PC-3 (cell line): ENCODE data around the gene KRTAP12-2. TPM values are rescaled to one million over a fixed set of nuclear protein-coding genes. Genes with fewer than 3 reads are reported as not detected.

Experiments
- ATAC-seq: fragments of 200-7000 bp; cut with Tn5 transposase; 2 replicates; pipeline ENCODE4 v1.9.1; 2020; ENCODE audit warnings: mild to moderate bottlenecking, moderate library complexity
- BruUV-seq: library from RNA; stranded (reverse); fragments of 400-500 nt; replicated peaks from 2 replicates; lab custom pipeline; 2021; lab: Mats Ljungman, UMichigan
- CTCF ChIA-PET: fragments of 300-600 bp; sonication (Branson Sonifier 250); formaldehyde crosslinking; loops from one replicate; lab custom pipeline; 2022; ENCODE audit warnings: antibody characterized with exemption; lab: Charles Lee
- POLR2A ChIA-PET: fragments of 300-600 bp; sonication (Branson Sonifier 250); formaldehyde crosslinking; loops from one replicate; lab custom pipeline; 2022; ENCODE audit warnings: antibody characterized with exemption; ENCODE audit not compliant: unreplicated experiment; lab: Charles Lee
- DNase-seq: peaks from one replicate; pipeline ENCODE4 v3.0.0-alpha.2; 2015
- H2AFZ ChIP-seq: fragments of 300-600 bp; sonication (generic); 2 replicates; pipeline ENCODE4 v1.6.0; 2016; ENCODE audit warnings: antibody characterized with exemption, low read length
- H3F3A ChIP-seq: fragments of 300-600 bp; sonication (generic); one replicate; pipeline ENCODE4 v1.6.0; 2017; ENCODE audit warnings: antibody characterized with exemption, low read length, control low read depth, mild to moderate bottlenecking; ENCODE audit not compliant: unreplicated experiment
- H3K27ac ChIP-seq: fragments of 300-600 bp; sonication (generic); 2 replicates; pipeline ENCODE4 v1.5.1; 2016; ENCODE audit warnings: mild to moderate bottlenecking, low read length
- H3K27me3 ChIP-seq: fragments of 300-600 bp; sonication (generic); 2 replicates; pipeline ENCODE4 v1.6.1; 2016; ENCODE audit warnings: low read length, mixed read lengths
- H3K36me3 ChIP-seq: fragments of 300-600 bp; sonication (generic); 2 replicates; pipeline ENCODE4 v1.6.1; 2016; ENCODE audit warnings: low read depth, mixed run types, low read length, mixed read lengths
- H3K4me1 ChIP-seq: fragments of 300-600 bp; sonication (generic); 2 replicates; pipeline ENCODE4 v1.5.1; 2016; ENCODE audit warnings: low read length; ENCODE audit not compliant: insufficient read depth
- H3K4me2 ChIP-seq: fragments of 300-600 bp; sonication (generic); 2 replicates; pipeline ENCODE4 v1.6.0; 2016; ENCODE audit warnings: low read length
- H3K4me3 ChIP-seq: fragments of 300-600 bp; sonication (generic); 2 replicates; pipeline ENCODE4 v1.5.1; 2016; ENCODE audit warnings: mild to moderate bottlenecking, low read length, mixed read lengths
- H3K79me2 ChIP-seq: fragments of 300-600 bp; sonication (generic); 2 replicates; pipeline ENCODE4 v1.6.1; 2017; ENCODE audit warnings: low read length, mixed read lengths
- H3K9ac ChIP-seq: fragments of 300-600 bp; sonication (generic); 2 replicates; pipeline ENCODE4 v1.6.0; 2016; ENCODE audit warnings: mild to moderate bottlenecking, low read length
- H3K9me2 ChIP-seq: fragments of 300-600 bp; sonication (generic); replicated peaks from 2 replicates; pipeline ENCODE4 v1.6.1; 2016; ENCODE audit warnings: mixed run types, low read length, mixed read lengths
- H3K9me3 ChIP-seq: fragments of 300-600 bp; sonication (generic); 2 replicates; pipeline ENCODE4 v1.6.1; 2016; ENCODE audit warnings: low read length, mixed read lengths
- H4K20me1 ChIP-seq: fragments of 300-600 bp; sonication (generic); 2 replicates; pipeline ENCODE4 v1.6.1; 2016; ENCODE audit warnings: low read length, mixed read lengths
- EZH2 ChIP-seq: fragments of 300-600 bp; sonication (generic); IDR thresholded peaks from one replicate; pipeline ENCODE4 v1.6.1; 2017; ENCODE audit warnings: antibody characterized with exemption, mild to moderate bottlenecking, low read length; ENCODE audit not compliant: unreplicated experiment
- EZH2phosphoT487 ChIP-seq: fragments of 300-600 bp; sonication (generic); IDR thresholded peaks from 2 replicates; pipeline ENCODE4 v1.6.1; 2018; ENCODE audit warnings: mild to moderate bottlenecking, antibody characterized with exemption, low read length, borderline replicate concordance
- intact Hi-C: fragments of 100-400 bp; cut with micrococcal nuclease; formaldehyde crosslinking; loops from 2 replicates; pipeline ENCODE4 v1.9.0; 2023
- total RNA-seq: library from RNA; depleted of rRNA; stranded (reverse); fragments of >200 nt; gene quantifications from 2 replicates; pipeline ENCODE4 v1.2.3, GENCODE V29; 2014
- TF ChIP-seq, protein P1 (sequence below): fragments of 300-600 bp; sonication (generic); conservative IDR thresholded peaks from 2 replicates; pipeline ENCODE4 v1.5.1; 2017; ENCODE audit warnings: antibody characterized with exemption, low read depth, mild to moderate bottlenecking, low read length

Gene KRTAP12-2
- total RNA-seq, 1 experiment from 2014 or later = not detected

- Histone ChIP-seq H3K79me2 (no peaks in the 10 kb centered on the region), H3K9ac (no peak within 1 kb of the TSS), H3K36me3 (no peaks in the 10 kb centered on the region), H4K20me1 (no peaks in the 10 kb centered on the region), H3K9me2 (no peaks in the 10 kb centered on the region), H3F3A (no peaks in the 10 kb centered on the region), H2AFZ (no peak within 1 kb of the TSS), H3K4me3 (no peak within 1 kb of the TSS), H3K4me2 (no peak within 1 kb of the TSS), H3K4me1 (no peaks in the 10 kb centered on the region), H3K27ac (no peak within 1 kb of the TSS), H3K27me3 (no peaks in the 10 kb centered on the region), H3K9me3 (0 out of 2 replicates have a peak, but pooled peaks cover 5% of the 10 kb centered on the region)
- ChIA-PET CTCF (no interaction called here), POLR2A (no interaction called here)
- ATAC-seq (no peak), DNase-seq (no peak)
- no peak for TF ChIP-seq EZH2phosphoT487
- TF ChIP-seq, protein P1, sequence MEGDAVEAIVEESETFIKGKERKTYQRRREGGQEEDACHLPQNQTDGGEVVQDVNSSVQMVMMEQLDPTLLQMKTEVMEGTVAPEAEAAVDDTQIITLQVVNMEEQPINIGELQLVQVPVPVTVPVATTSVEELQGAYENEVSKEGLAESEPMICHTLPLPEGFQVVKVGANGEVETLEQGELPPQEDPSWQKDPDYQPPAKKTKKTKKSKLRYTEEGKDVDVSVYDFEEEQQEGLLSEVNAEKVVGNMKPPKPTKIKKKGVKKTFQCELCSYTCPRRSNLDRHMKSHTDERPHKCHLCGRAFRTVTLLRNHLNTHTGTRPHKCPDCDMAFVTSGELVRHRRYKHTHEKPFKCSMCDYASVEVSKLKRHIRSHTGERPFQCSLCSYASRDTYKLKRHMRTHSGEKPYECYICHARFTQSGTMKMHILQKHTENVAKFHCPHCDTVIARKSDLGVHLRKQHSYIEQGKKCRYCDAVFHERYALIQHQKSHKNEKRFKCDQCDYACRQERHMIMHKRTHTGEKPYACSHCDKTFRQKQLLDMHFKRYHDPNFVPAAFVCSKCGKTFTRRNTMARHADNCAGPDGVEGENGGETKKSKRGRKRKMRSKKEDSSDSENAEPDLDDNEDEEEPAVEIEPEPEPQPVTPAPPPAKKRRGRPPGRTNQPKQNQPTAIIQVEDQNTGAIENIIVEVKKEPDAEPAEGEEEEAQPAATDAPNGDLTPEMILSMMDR = no peak
- TF ChIP-seq EZH2 = no peak
- BruUV-seq = no TSS peak
- intact Hi-C loops = no loop called here
These were observed 12.1 kb downstream of the KRTAP12-2 start, which contains the start of gene KRTAP12-4 for GRCh38 chr21:44654576-44655175. Gene KRTAP12-4 (minus strand): TSS chr21:44654659. CDS start chr21:44654614, 45 bp downstream.

- no peaks in the 10 kb centered on the region for H3K79me2 ChIP-seq
- intact Hi-C loops = no loop called here
- H3K9ac ChIP-seq = no peak overlapping the region
- CTCF ChIA-PET = no interaction called here
- no peaks in the 10 kb centered on the region for H3K4me1 ChIP-seq
- no peak overlapping the region for H3K4me3 ChIP-seq
- POLR2A ChIA-PET = no interaction called here
- H3K9me3 ChIP-seq = 0 out of 2 replicates have a peak, but pooled peaks cover 5% of the 10 kb centered on the region
- TF ChIP-seq EZH2phosphoT487 (no peak), EZH2 (no peak)
- TF ChIP-seq, protein P1 = no peak
- H3K27me3 ChIP-seq = no peaks in the 10 kb centered on the region
- no peak overlapping the region for H3K27ac ChIP-seq
- no peaks in the 10 kb centered on the region for H4K20me1 ChIP-seq
- H3F3A ChIP-seq = no peaks in the 10 kb centered on the region
- DNase-seq (no peak), ATAC-seq (no peak)
- H3K9me2 ChIP-seq = no peaks in the 10 kb centered on the region
- no peak overlapping the region for H3K4me2 ChIP-seq
- H3K36me3 ChIP-seq = no peaks in the 10 kb centered on the region
- no TSS peak for BruUV-seq
- no peak overlapping the region for H2AFZ ChIP-seq
These were observed 12.8 kb downstream of the KRTAP12-2 start for GRCh38 chr21:44653656-44654575.
